Measurements from ENCODE around the gene VGLL4.
"Not testable (repeated sequence)": the region's sequence is repeated elsewhere in the genome, so short reads cannot be mapped to it uniquely, and the experiment has no call there.

The VGLL4 gene

GRCh38 chr3:11604139-11604892 is 39.4 kb downstream of the VGLL4 start:
- DNase-seq, result peak; percentile 4 to 10

- DNase-seq, result no peak
Observed at GRCh38 chr3:11603628-11604027, 40.1 kb downstream of the VGLL4 start.

- no peak for DNase-seq
Observed at GRCh38 chr3:11602886-11603527, 40.7 kb downstream of the VGLL4 start.

- no peak for DNase-seq
Observed at GRCh38 chr3:11602239-11602840, 41.4 kb downstream of the VGLL4 start.

- DNase-seq, result no peak
Observed at GRCh38 chr3:11601446-11602238, 42.1 kb downstream of the VGLL4 start.

GRCh38 chr3:11600501-11601282 is 43.0 kb downstream of the VGLL4 start:
- no peak for DNase-seq

GRCh38 chr3:11596387-11596786 is 47.3 kb downstream of the VGLL4 start:
- DNase-seq, result no peak

- DNase-seq, result not testable (repeated sequence)
Observed at GRCh38 chr3:11595024-11595423, 48.7 kb downstream of the VGLL4 start.

- DNase-seq, result no peak
Observed at GRCh38 chr3:11593318-11594034, 50.2 kb downstream of the VGLL4 start.

GRCh38 chr3:11592445-11593298 is 51.0 kb downstream of the VGLL4 start:
- DNase-seq, result no peak

GRCh38 chr3:11591391-11592282 is 52.1 kb downstream of the VGLL4 start:
- DNase-seq, result peak; percentile 28 to 43

- DNase-seq, result no peak
Observed at GRCh38 chr3:11591002-11591355, 52.7 kb downstream of the VGLL4 start.

GRCh38 chr3:11589706-11590105 is 54.0 kb downstream of the VGLL4 start:
- no peak for DNase-seq

- DNase-seq, result no peak
Observed at GRCh38 chr3:11588755-11589154, 55.0 kb downstream of the VGLL4 start.

- no peak for DNase-seq
Observed at GRCh38 chr3:11588338-11588737, 55.4 kb downstream of the VGLL4 start.

GRCh38 chr3:11587766-11588165 is 55.9 kb downstream of the VGLL4 start:
- DNase-seq, result no peak

- DNase-seq, result no peak
Observed at GRCh38 chr3:11584570-11584969, 59.1 kb downstream of the VGLL4 start.

GRCh38 chr3:11583638-11584046 is 60.1 kb downstream of the VGLL4 start:
- DNase-seq, result no peak

GRCh38 chr3:11583235-11583634 is 60.5 kb downstream of the VGLL4 start:
- no peak for DNase-seq
